GM23338 (cell line): Measurements from ENCODE around the gene MORN2. TPM values are rescaled to one million over a fixed set of nuclear protein-coding genes. Genes with fewer than 3 reads are reported as not detected.

Experiments used
- ATAC-seq: fragments of 200-7000 bp; cut with Tn5 transposase; 3 replicates; pipeline ENCODE4 v1.9.1; 2020
- DNase-seq: peaks from one replicate; pipeline ENCODE4 v3.0.0-alpha.2; 2015; ENCODE audit warnings: low spot score
- H2AFZ ChIP-seq: fragments of 200-600 bp; sonication (generic); 2 replicates; pipeline ENCODE4 v1.8.0; 2016; ENCODE audit warnings: antibody characterized with exemption, mild to moderate bottlenecking, moderate library complexity
- H3F3A ChIP-seq: fragments of 200-600 bp; sonication (generic); replicated peaks from 2 replicates; pipeline ENCODE4 v1.8.0; 2017; ENCODE audit warnings: antibody characterized with exemption, mixed run types, low read depth
- H3K27ac ChIP-seq: fragments of 200-600 bp; sonication (generic); 2 replicates; pipeline ENCODE4 v1.6.1; 2016; ENCODE audit warnings: low read depth
- H3K27me3 ChIP-seq: fragments of 200-600 bp; sonication (generic); 2 replicates; pipeline ENCODE4 v1.8.0; 2016; ENCODE audit warnings: mild to moderate bottlenecking, mixed run types, moderate library complexity; ENCODE audit not compliant: insufficient read depth
- H3K36me3 ChIP-seq: fragments of 200-600 bp; sonication (generic); 2 replicates; pipeline ENCODE4 v1.8.0; 2016; ENCODE audit warnings: mild to moderate bottlenecking; ENCODE audit not compliant: insufficient read depth
- H3K4me1 ChIP-seq: fragments of 200-600 bp; sonication (generic); 2 replicates; pipeline ENCODE4 v1.8.0; 2016; ENCODE audit warnings: mild to moderate bottlenecking, moderate library complexity; ENCODE audit not compliant: insufficient read depth
- H3K4me2 ChIP-seq: fragments of 200-600 bp; sonication (generic); 2 replicates; pipeline ENCODE4 v1.7.1; 2017; ENCODE audit warnings: mixed run types
- H3K4me3 ChIP-seq: fragments of 200-600 bp; sonication (generic); 2 replicates; pipeline ENCODE4 v1.6.1; 2016; ENCODE audit warnings: mixed run types
- H3K79me2 ChIP-seq: fragments of 200-600 bp; sonication (generic); replicated peaks from 2 replicates; pipeline ENCODE4 v1.8.0; 2017; ENCODE audit warnings: mild to moderate bottlenecking; ENCODE audit not compliant: insufficient read depth
- H3K9me2 ChIP-seq: fragments of 200-600 bp; sonication (generic); 2 replicates; pipeline ENCODE4 v1.8.0; 2017; ENCODE audit not compliant: insufficient read depth
- H4K20me1 ChIP-seq: fragments of 200-600 bp; sonication (generic); replicated peaks from 2 replicates; pipeline ENCODE4 v1.8.0; 2017; ENCODE audit warnings: mild to moderate bottlenecking; ENCODE audit not compliant: insufficient read depth
- H3K27ac Mint-ChIP-seq: 2 replicates; pipeline ENCODE4 v1.8.0; 2020; ENCODE audit warnings: inconsistent platforms, mild to moderate bottlenecking, moderate library complexity, mixed read lengths
- H3K27me3 Mint-ChIP-seq: 3 replicates; pipeline ENCODE4 v1.8.0; 2022; ENCODE audit warnings: low read depth, mild to moderate bottlenecking, moderate library complexity, mixed read lengths, inconsistent platforms; ENCODE audit not compliant: insufficient read depth, poor library complexity
- H3K36me3 Mint-ChIP-seq: 3 replicates; pipeline ENCODE4 v1.8.0; 2021; ENCODE audit warnings: low read depth, mild to moderate bottlenecking, inconsistent platforms, moderate library complexity, mixed read lengths
- H3K4me1 Mint-ChIP-seq: 3 replicates; pipeline ENCODE4 v1.8.0; 2020; ENCODE audit warnings: mild to moderate bottlenecking, inconsistent platforms, mixed read lengths
- H3K4me3 Mint-ChIP-seq: 3 replicates; pipeline ENCODE4 v1.8.0; 2021; ENCODE audit warnings: moderate library complexity, mild to moderate bottlenecking, inconsistent platforms, mixed read lengths
- H3K9me3 Mint-ChIP-seq: 3 replicates; pipeline ENCODE4 v1.8.0; 2020; ENCODE audit warnings: moderate library complexity, mild to moderate bottlenecking, inconsistent platforms, mixed read lengths
- CREB1 ChIP-seq: fragments of 250-450 bp; sonication (Bioruptor Pico); IDR thresholded peaks from 2 replicates; pipeline ENCODE4 v1.5.0; 2020; ENCODE audit warnings: low read depth, mild to moderate bottlenecking, moderate library complexity
- EZH2 ChIP-seq: fragments of 200-600 bp; sonication (generic); IDR thresholded peaks from one replicate; pipeline ENCODE4 v1.8.0; 2017; ENCODE audit warnings: antibody characterized with exemption, mild to moderate bottlenecking, low read depth; ENCODE audit not compliant: unreplicated experiment
- EZH2phosphoT487 ChIP-seq: fragments of 200-600 bp; sonication (generic); IDR thresholded peaks from one replicate; pipeline ENCODE4 v1.8.1; 2018; ENCODE audit warnings: antibody characterized with exemption; ENCODE audit not compliant: unreplicated experiment
- JUNB ChIP-seq: IDR thresholded peaks from one replicate; pipeline ENCODE4 v1.6.1; 2016; ENCODE audit warnings: antibody characterized with exemption; ENCODE audit not compliant: unreplicated experiment
- NANOG ChIP-seq: IDR thresholded peaks from 2 replicates; pipeline ENCODE4 v1.6.1; 2016; ENCODE audit warnings: antibody characterized with exemption, borderline replicate concordance
- POLR2AphosphoS5 ChIP-seq: IDR thresholded peaks from 2 replicates; pipeline ENCODE4 v1.6.1; 2016; ENCODE audit warnings: antibody characterized with exemption, low read depth
- STAT1 ChIP-seq: IDR thresholded peaks from one replicate; pipeline ENCODE4 v1.6.1; 2016; ENCODE audit warnings: antibody characterized with exemption; ENCODE audit not compliant: unreplicated experiment
- ZNF114 ChIP-seq: fragments of 250-450 bp; sonication (Bioruptor Pico); IDR thresholded peaks from 2 replicates; pipeline ENCODE4 v1.5.0; 2020; ENCODE audit warnings: mild to moderate bottlenecking, moderate library complexity
- ZNF331 ChIP-seq: fragments of 250-450 bp; sonication (Bioruptor Pico); IDR thresholded peaks from 2 replicates; pipeline ENCODE4 v1.5.0; 2020; ENCODE audit warnings: low read depth, mild to moderate bottlenecking, moderate library complexity
- polyA plus RNA-seq: library from polyadenylated mRNA; unstranded; fragments of >200 nt; fragmentation: Nextera tagmentation; extraction: Ambion mirVana; gene quantifications from 2 replicates; pipeline ENCODE4 v1.2.1, GENCODE V29; 2016
- total RNA-seq: library from RNA; depleted of rRNA; stranded (reverse); fragments of >200 nt; shearing (Covaris generic); gene quantifications from 2 replicates; pipeline ENCODE4 v1.2.3, GENCODE V29; 2014
- TF ChIP-seq, protein P1 (sequence below): IDR thresholded peaks from 2 replicates; pipeline ENCODE4 v1.6.1; 2016; ENCODE audit warnings: antibody characterized with exemption
- TF ChIP-seq, protein P2 (sequence below): fragments of 250-450 bp; sonication (Bioruptor Pico); IDR thresholded peaks from 2 replicates; pipeline ENCODE4 v1.5.0; 2020; ENCODE audit warnings: mild to moderate bottlenecking, moderate library complexity
- TF ChIP-seq, protein P3 (sequence below): IDR thresholded peaks from one replicate; pipeline ENCODE4 v1.6.1; 2018; ENCODE audit warnings: antibody characterized with exemption; ENCODE audit not compliant: unreplicated experiment
- TF ChIP-seq, protein P4 (sequence below), 2 experiments: fragments of 200-600 bp in 1 of 2; sonication (generic) in 1 of 2; conservative IDR thresholded peaks; 2 replicates each; pipeline versions ENCODE4 v1.5.1 to v1.6.1; 2016 to 2017; ENCODE audit warnings: antibody characterized with exemption in 2 of 2, low read depth in 2 of 2, mild to moderate bottlenecking in 2 of 2, moderate library complexity in 1 of 2

The MORN2 gene
- total and polyA plus RNA-seq, 2 experiments from 2014 or later, result 7.6 to 45.2 TPM

DNA sequence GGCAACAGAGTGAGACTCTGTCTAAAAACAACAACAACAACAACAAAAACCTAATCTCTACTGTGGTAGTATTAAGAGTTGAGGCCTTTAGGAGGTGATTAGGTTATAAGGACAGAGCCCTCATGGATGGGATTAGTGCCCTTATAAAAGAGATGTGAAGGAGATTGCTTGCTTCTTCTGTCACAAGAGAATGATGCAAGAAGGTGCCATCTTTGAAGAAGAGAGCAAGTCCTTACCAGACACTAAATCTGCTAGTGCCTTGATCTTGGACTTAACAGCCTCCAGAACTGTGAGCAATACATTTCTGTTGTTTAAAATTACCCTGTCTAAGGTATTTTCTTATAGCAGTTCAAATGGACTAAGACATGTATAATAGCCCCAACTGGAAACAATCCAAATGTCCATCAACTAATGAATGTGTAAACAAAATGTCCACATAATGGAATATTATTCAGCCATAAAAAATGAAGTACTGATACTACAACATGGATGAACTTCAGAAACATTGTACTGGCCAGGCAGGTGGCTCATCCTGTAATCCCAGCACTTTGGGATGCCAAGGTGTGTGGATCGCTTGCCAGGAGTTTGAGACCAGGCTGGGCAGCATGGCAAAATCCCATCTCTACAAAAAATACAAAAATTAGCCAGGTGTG is 12.3 kb downstream of the MORN2 start:
- no peak for DNase-seq

More for the DNA sequence above, 12.3 kb downstream of the MORN2 start:
- TF ChIP-seq, protein P1, sequence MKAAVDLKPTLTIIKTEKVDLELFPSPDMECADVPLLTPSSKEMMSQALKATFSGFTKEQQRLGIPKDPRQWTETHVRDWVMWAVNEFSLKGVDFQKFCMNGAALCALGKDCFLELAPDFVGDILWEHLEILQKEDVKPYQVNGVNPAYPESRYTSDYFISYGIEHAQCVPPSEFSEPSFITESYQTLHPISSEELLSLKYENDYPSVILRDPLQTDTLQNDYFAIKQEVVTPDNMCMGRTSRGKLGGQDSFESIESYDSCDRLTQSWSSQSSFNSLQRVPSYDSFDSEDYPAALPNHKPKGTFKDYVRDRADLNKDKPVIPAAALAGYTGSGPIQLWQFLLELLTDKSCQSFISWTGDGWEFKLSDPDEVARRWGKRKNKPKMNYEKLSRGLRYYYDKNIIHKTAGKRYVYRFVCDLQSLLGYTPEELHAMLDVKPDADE, result no peak
- TF ChIP-seq NANOG (no peak), ZNF331 (CRISPR knock-in tag) (no peak), JUNB (no peak), ZNF114 (CRISPR knock-in tag) (no peak), STAT1 (no peak), CREB1 (CRISPR knock-in tag) (no peak), EZH2phosphoT487 (no peak), EZH2 (no peak), POLR2AphosphoS5 (no peak)
- TF ChIP-seq, protein P2, sequence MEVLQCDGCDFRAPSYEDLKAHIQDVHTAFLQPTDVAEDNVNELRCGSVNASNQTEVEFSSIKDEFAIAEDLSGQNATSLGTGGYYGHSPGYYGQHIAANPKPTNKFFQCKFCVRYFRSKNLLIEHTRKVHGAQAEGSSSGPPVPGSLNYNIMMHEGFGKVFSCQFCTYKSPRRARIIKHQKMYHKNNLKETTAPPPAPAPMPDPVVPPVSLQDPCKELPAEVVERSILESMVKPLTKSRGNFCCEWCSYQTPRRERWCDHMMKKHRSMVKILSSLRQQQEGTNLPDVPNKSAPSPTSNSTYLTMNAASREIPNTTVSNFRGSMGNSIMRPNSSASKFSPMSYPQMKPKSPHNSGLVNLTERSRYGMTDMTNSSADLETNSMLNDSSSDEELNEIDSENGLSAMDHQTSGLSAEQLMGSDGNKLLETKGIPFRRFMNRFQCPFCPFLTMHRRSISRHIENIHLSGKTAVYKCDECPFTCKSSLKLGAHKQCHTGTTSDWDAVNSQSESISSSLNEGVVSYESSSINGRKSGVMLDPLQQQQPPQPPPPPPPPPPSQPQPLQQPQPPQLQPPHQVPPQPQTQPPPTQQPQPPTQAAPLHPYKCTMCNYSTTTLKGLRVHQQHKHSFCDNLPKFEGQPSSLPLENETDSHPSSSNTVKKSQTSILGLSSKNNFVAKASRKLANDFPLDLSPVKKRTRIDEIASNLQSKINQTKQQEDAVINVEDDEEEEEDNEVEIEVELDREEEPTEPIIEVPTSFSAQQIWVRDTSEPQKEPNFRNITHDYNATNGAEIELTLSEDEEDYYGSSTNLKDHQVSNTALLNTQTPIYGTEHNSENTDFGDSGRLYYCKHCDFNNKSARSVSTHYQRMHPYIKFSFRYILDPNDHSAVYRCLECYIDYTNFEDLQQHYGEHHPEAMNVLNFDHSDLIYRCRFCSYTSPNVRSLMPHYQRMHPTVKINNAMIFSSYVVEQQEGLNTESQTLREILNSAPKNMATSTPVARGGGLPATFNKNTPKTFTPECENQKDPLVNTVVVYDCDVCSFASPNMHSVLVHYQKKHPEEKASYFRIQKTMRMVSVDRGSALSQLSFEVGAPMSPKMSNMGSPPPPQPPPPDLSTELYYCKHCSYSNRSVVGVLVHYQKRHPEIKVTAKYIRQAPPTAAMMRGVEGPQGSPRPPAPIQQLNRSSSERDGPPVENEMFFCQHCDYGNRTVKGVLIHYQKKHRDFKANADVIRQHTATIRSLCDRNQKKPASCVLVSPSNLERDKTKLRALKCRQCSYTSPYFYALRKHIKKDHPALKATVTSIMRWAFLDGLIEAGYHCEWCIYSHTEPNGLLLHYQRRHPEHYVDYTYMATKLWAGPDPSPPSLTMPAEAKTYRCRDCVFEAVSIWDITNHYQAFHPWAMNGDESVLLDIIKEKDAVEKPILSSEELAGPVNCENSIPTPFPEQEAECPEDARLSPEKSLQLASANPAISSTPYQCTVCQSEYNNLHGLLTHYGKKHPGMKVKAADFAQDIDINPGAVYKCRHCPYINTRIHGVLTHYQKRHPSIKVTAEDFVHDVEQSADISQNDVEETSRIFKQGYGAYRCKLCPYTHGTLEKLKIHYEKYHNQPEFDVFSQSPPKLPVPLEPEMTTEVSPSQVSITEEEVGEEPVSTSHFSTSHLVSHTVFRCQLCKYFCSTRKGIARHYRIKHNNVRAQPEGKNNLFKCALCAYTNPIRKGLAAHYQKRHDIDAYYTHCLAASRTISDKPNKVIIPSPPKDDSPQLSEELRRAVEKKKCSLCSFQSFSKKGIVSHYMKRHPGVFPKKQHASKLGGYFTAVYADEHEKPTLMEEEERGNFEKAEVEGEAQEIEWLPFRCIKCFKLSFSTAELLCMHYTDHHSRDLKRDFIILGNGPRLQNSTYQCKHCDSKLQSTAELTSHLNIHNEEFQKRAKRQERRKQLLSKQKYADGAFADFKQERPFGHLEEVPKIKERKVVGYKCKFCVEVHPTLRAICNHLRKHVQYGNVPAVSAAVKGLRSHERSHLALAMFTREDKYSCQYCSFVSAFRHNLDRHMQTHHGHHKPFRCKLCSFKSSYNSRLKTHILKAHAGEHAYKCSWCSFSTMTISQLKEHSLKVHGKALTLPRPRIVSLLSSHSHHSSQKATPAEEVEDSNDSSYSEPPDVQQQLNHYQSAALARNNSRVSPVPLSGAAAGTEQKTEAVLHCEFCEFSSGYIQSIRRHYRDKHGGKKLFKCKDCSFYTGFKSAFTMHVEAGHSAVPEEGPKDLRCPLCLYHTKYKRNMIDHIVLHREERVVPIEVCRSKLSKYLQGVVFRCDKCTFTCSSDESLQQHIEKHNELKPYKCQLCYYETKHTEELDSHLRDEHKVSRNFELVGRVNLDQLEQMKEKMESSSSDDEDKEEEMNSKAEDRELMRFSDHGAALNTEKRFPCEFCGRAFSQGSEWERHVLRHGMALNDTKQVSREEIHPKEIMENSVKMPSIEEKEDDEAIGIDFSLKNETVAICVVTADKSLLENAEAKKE, result no peak
- TF ChIP-seq, protein P3, sequence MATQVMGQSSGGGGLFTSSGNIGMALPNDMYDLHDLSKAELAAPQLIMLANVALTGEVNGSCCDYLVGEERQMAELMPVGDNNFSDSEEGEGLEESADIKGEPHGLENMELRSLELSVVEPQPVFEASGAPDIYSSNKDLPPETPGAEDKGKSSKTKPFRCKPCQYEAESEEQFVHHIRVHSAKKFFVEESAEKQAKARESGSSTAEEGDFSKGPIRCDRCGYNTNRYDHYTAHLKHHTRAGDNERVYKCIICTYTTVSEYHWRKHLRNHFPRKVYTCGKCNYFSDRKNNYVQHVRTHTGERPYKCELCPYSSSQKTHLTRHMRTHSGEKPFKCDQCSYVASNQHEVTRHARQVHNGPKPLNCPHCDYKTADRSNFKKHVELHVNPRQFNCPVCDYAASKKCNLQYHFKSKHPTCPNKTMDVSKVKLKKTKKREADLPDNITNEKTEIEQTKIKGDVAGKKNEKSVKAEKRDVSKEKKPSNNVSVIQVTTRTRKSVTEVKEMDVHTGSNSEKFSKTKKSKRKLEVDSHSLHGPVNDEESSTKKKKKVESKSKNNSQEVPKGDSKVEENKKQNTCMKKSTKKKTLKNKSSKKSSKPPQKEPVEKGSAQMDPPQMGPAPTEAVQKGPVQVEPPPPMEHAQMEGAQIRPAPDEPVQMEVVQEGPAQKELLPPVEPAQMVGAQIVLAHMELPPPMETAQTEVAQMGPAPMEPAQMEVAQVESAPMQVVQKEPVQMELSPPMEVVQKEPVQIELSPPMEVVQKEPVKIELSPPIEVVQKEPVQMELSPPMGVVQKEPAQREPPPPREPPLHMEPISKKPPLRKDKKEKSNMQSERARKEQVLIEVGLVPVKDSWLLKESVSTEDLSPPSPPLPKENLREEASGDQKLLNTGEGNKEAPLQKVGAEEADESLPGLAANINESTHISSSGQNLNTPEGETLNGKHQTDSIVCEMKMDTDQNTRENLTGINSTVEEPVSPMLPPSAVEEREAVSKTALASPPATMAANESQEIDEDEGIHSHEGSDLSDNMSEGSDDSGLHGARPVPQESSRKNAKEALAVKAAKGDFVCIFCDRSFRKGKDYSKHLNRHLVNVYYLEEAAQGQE, result no peak
- TF ChIP-seq, protein P4, sequence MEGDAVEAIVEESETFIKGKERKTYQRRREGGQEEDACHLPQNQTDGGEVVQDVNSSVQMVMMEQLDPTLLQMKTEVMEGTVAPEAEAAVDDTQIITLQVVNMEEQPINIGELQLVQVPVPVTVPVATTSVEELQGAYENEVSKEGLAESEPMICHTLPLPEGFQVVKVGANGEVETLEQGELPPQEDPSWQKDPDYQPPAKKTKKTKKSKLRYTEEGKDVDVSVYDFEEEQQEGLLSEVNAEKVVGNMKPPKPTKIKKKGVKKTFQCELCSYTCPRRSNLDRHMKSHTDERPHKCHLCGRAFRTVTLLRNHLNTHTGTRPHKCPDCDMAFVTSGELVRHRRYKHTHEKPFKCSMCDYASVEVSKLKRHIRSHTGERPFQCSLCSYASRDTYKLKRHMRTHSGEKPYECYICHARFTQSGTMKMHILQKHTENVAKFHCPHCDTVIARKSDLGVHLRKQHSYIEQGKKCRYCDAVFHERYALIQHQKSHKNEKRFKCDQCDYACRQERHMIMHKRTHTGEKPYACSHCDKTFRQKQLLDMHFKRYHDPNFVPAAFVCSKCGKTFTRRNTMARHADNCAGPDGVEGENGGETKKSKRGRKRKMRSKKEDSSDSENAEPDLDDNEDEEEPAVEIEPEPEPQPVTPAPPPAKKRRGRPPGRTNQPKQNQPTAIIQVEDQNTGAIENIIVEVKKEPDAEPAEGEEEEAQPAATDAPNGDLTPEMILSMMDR (conservative IDR thresholded peaks at IDR 0.05; ENCODE audit: low read depth in 2 of 2), result no peak
- Mint-ChIP-seq H3K36me3 (no peaks in the 10 kb centered on the region), H3K27ac (no peak overlapping the region), H3K9me3 (no peaks in the 10 kb centered on the region), H3K4me3 (no peak overlapping the region), H3K4me1 (peaks cover 6% of the 10 kb centered on the region; the same call in 1 of the 3 replicates), H3K27me3 (peaks cover 3% of the 10 kb centered on the region)
- no peaks in the 10 kb centered on the region for H3K36me3 ChIP-seq
- no peak overlapping the region for H2AFZ ChIP-seq
- H3K4me2 ChIP-seq, result no peak overlapping the region
- H3K27me3 ChIP-seq, result no peaks in the 10 kb centered on the region
- peaks cover 5% of the 10 kb centered on the region; the same call in 1 of the 2 replicates for H3K4me1 ChIP-seq
- no peak for ATAC-seq
- H4K20me1 ChIP-seq, result no peaks in the 10 kb centered on the region
- no peaks in the 10 kb centered on the region for H3K9me2 ChIP-seq
- H3K27ac ChIP-seq, result no peak overlapping the region
- H3F3A ChIP-seq, result no peaks in the 10 kb centered on the region
- H3K4me3 ChIP-seq, result no peak overlapping the region
- H3K79me2 ChIP-seq, result no peaks in the 10 kb centered on the region
